ENCODE measurements around the gene PIGO.

The PIGO gene

DNA sequence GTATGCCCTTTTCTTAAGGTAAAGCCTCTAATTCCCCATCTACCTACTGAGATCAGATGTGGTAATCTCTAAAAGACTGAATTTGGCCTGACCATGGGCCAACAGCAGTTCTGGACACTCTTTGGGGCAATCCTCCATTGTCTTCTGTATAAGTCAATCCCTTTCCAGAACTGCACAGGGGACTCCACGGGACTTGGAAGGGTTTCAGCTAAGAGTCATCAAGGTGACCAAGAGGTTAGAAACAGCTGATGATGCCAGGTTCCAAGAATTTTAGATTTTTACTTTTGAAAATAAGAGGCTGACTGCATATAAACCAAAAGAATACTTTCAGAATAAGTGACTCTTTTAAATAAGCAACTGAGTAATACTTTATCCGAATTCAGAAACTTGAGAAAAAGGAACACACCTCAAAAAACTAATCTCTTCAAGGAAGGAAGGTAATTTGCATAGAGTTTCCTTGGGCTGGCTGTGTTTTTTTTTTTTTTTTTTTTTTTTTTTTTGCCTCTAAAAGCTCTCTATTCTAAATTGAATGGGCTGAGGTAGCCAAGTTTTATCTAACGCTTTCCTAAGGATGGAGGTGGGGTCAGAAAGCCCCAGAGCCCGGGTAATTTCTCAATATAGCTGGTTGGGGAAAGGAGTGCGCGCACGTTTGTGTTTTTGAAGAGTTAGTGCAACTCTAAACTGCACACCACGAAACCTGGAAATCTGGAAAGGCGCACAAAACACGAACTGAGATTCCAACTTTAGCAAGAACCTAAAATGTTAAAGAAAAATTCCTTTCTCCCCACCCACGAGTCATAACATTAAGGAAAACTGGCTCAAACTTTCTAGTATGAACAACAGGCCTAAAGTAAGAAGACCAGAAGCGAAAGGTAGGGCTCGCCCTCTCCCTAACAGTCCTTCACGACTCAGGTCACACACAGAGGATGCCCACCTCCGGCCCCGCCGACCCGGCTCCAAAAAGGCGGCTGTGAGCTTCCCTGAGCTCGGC lies 25.3 kb downstream of the PIGO start:
- no peak for DNase-seq

DNA sequence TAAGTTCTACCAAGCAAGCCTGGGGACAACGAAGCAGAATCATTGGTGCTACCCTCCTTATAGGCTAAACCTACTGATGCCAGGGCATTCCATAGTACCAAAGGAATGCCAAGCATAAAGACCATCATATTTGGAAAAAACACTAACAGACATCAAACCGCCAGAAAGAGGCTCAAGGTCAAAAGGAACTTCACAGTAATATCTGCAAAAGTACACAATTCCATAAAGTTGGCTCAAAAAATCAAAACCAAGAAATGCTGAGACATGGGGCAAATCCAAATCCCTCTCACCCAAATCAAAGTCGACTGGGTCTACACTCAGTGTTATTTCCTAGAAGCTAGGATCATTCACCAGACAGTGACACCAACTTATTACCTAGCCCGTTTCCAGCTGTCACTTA lies 27.4 kb downstream of the PIGO start:
- no peak for DNase-seq

DNA sequence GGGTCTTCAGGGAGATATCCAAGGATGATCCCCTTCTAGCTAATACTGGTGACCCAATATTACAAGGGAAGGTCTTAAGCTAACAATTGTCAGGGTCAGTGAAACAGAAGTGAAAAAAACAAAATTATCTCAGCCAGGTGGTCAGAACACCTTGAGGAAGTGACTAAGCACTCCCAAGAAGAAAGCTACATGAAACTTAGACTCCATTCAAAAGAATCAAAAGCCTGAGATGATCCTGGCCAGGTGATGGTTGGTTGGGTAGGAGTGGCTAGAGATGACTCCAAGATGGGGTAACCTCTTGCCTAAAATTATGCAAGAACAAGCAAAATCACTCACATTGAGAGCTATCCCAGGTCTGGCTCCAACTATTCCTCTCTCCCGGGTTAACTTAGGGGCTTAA lies 29.3 kb downstream of the PIGO start:
- no peak for DNase-seq

DNA sequence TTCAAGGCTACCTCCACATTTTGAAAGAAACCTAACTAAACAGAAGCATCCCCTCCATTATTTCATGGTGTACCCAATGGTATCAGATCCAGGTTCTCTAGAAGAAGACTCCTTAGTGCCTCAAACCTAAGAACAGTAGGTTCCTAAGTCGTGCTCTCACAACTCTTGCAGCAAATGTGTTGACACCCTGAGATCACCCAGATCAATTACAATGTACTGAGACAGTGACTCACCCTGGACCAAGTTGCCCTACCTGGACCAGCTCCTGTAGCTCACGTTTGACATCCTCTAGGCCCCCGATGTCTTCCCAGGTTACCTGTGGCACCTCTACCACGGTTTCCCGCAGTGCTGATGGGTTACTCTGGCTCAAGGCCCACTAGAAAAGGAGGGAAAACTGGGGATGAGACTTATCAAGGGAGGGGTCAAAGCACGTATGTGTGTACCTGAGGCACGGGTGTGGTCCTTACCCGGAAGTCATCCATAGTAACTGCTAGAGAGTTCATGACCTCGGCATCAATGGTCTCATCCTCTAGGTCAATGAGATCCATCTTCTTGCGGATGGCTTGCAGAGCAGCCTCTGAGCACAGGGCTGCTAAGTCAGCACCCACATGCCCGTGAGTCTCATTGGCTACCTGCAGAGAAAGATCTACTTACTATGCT lies 35.7 kb downstream of the PIGO start:
- no peak for DNase-seq

DNA sequence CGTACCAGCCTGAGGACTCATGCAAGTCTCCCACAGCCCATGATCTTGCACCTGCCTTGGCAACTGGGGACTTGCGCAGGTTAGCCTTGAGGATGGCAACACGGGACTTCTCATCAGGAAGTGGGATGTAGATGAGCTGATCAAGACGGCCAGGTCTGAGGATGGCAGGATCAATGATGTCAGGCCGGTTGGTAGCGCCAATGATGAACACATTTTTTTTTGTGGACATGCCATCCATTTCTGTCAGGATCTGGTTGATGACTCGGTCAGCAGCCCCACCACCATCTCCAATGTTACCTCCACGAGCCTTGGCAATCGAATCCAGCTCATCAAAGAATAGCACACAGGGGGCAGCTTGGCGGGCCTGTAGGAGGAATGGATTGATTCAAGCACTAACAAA lies 37.0 kb downstream of the PIGO start:
- no peak for DNase-seq

DNA sequence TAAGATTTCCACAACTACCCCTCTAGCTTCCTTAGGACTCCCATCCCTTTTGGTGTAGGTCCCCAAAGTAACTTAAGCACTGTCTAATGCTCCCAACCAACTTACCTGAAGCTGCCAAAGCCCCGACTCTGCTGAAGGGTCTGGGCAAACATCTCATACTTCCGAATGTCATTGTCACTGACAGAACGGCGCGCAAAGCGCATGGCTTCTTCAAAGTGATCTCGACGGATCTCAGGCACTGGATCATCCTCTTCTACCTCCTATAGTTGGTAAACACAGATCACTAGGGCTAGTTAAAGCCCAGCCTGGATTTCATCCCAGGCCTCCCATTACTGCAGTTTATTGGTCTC lies 39.1 kb downstream of the PIGO start:
- no peak for DNase-seq

DNA sequence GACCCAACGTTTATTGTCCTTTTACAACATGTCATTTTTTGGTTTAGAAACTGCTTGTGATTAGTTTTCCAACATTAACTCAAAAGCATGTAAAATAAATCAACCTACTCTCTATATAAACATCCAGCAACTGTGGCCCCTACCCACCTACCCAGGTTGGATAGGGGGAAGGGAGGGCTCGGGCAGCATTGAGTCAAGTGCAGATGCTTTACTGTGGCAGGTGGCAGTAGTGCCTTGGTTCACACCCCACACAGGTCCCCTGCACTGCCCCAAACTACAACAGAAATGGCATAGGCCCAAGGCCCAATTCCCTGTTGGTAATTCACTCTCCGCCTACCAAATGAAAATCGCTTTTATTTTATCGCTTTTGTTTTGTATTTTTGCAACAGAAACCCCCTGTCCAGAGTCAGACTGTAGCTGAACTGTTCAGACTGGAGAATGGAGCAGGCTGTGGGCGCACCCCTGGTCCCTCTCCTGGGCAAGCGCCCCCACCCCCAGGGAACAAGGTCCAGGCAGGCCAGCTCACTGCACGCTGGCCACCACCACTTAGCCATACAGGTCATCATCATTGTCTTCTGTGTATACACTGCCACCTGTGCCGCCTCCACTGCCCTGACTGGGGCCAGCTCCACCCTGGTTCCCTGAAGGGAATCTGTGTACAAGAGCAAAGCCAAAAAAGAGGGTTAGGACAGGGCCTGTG lies 39.7 kb downstream of the PIGO start:
- no peak for DNase-seq

DNA sequence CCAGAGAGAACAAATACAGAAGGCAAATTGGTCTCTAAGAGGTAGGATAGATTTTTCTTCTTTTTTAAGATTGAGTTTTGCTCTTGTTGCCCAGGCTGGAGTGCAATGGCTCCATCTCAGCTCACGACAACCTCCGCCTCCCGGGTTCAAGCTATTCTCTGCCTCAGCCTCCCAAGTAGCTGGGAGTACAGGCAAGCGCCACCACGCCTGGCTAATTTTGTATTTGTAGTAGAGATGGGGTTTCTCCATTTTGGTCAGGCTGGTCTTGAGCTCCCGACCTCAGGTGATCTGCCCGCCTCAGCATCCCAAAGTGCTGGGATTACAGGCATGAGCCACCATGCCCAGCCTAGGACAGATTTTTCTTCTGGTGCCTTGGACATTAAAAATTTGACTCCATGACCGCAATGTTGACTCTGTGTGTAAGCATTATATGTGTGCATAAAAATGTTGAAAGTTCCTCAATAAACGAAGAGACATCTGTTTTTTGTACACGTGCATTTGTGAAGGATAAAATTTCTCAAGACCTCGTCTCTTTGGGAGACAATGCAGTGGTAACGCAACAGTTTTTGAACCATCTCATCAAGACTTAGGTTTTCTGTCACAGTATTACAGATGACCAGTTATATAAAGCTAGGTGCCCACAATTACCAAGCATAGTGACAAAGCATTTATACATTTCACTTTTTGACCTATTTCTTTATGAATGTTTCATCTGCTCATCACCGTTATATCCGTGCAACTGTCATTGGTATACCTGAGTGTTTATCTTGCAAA lies 41.3 kb downstream of the PIGO start:
- no peak for DNase-seq

DNA sequence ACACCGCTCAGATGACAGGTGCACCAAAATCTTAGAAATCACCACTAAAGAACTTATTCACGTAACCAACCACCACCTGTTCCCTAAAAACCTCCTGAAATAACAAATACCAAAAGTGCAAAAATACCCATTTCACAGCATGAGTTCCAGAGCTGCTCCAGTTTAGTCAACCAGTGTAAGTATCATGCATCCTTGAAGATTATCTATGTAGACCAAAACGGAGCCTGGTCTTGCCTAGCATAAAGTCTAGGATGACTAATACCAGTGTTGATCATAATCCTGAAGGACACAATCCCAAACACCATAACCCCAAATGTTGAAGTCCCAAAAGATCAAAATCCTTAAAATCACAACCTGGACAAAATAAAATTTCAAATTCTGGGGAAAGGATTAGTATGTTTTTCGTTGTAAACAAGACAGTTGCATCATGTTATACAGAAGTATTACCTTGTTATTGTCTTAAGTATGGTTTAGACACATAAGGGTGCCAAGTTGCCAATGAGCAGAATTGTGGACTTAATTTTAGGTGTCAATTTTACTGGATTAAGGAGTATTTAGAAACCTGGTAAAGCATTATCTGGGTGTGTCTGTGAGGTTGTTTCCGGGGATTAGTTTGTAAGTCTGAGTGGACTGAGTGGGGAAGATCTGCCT lies 42.1 kb downstream of the PIGO start:
- DNase-seq: no peak

DNA sequence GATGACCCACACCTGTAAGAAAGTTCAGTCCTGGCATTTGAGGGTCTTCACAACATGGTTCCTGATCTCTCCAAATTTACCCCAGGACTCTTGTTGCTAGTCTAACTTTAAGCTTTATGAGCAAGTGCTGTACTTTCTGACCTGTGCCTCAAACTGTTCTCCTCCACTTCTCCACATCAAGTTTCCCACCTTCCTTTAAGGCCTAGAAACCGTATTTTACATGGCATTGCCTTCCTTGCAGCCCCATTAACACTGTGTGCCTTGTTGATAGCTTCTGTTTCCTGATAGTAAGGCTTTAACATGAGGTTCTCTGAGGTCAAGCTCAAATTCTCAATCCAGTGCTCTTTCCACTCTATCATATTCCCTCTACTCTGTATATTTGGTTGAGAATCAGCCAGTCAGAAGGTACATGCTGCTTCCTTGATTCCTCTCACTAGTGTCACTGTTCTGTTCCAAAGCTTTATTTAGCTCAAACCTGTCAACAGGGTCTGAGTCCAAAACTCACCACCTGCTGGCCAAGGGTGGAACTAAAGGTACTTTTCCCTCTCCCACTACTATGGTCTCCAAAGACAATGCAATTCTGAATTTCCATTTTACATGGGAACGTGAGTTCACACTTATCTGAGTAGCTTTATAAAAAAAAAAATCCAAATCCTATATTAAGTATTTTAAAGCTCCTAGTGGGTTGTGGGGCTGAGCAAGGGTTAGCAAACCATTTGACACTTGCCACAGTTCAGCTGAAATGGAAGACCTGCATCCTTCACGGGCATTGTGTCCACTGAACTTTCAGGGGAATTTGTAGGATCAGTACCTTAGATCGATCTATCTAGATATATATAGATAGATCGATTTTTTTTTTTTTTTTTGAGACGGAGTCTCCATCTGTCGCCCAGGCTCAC lies 45.1 kb downstream of the PIGO start:
- DNase-seq: peak; percentile 18 to 56

DNA sequence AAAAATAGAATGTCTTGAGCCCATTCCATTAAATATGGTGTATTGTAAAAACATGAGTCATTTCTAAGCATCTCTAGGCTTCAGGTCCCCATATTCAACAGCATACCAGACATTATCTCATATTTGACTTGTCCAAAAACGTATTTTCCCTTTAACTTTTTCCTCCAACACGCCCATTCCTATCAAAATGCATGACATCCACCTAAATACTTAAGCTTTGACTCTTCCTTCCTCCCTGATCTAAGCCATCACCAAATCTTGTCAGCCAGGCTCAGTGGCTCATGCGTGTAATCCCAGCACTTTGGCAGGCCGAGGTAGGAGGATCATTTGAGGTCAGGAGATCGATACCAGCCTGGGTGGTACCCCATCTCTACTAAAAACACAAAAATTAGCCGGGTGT lies 47.9 kb downstream of the PIGO start:
- DNase-seq: no peak

DNA sequence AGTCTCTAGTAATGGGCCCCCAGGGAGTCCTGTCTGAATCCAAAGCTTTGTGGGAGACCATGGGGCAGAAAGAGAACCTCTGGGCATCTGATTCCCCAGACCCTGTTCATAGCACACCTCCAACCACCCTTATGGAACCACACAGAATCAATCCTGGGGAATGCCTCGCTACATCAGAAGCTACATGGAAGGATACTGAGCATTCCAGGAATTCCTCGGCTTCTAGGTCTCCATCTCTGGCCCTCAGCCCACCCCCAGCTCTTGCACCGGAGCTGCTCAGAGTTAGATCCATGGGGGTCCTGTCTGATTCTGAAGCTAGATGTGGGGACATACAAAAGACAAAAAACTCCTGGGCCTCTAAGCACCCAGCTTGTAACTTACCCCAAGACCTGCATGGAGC lies 52.3 kb downstream of the PIGO start:
- DNase-seq: no peak

DNA sequence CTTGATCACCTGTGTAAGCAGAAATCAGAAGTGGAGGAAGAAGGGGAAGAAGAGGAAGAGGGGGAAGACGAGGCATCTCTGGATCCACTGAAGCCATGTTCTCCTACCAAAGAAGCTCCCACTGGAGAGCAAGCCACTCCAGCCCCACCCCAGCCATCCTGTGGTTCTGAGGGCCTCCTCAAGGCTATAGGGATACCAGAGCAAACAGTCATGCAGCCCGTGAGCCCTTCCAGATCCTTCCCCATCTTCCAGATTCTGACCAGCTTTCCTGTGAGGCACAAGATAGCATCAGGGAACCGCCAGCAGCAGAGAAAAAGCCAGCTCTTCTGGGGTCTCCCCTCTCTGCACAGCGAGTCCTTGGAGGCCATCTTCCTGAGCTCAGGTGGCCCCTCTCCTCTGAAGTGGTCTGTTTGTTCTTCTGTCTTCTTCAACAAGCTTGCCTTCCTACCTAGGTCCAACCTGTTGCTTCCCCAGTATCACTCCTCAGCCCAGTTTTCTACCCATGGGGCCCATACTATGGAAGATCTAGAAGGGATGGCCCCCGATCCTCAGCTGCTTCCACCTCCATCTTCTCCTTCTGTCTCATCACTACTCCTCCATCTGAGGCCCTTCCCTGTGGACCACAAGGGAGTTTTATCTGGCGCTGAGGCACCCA lies 53.4 kb downstream of the PIGO start:
- DNase-seq: no peak

DNA sequence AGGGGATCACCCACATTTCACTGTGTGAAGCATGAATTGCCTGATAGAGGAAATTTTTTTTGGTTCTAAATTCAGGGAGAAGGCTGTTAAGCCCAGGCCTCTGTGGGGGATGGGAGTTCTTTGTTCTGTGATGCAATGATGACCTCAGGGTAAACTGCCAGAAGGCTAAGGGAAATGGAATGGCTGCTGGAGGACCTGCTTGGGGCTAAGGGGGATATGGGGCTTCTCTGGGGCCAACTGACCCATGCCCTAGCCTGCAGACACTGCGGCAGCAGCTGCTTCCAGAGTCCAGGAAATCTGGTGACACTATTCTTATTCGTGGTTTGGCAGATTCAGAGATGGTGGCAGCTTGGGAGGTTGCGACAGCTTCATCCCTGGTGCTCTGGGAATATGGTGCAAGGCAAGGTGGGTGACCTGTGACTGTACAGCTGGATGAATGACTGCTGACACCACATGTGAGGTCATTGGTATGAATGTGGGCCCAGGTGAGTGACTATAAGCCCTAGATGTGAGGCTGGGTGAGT lies 54.2 kb downstream of the PIGO start:
- DNase-seq: no peak

Measured in activated CD4-positive, alpha-beta T cell treated with anti-CD3 and anti-CD28 coated beads for 4 hours (primary cell).